H1 (cell line): ENCODE data around the gene TMEM125. TPM values are rescaled to one million over a fixed set of nuclear protein-coding genes. Genes with fewer than 3 reads are reported as not detected.

Source experiments
- CHD7 ChIP-seq: fragments of 300-600 bp; sonication (generic); IDR thresholded peaks from 2 replicates; pipeline ENCODE4 v1.7.1; 2012; ENCODE audit warnings: low read length, moderate library complexity, mild to moderate bottlenecking, inconsistent platforms; ENCODE audit not compliant: insufficient replicate concordance
- CTBP2 ChIP-seq: IDR thresholded peaks from 2 replicates; pipeline ENCODE4 v1.7.0; 2011; ENCODE audit warnings: borderline replicate concordance, mild to moderate bottlenecking, moderate library complexity, mixed read lengths, low read length; ENCODE audit not compliant: insufficient read depth, insufficient read length
- HDAC6 ChIP-seq: IDR thresholded peaks from one replicate; pipeline ENCODE4 v1.7.1; 2012; ENCODE audit warnings: low read depth, mild to moderate bottlenecking, inconsistent platforms, low read length, moderate library complexity
- YY1 ChIP-seq: IDR thresholded peaks from 2 replicates; pipeline ENCODE4 v1.6.1; 2011; ENCODE audit warnings: low read depth, mild to moderate bottlenecking, low read length
- polyA plus RNA-seq, 7 experiments: library from polyadenylated mRNA; depleted of rRNA in 3 of 7; stranded (reverse) in 5 of 7; unstranded in 2 of 7; fragments of >200 nt in 5 of 7; fragments of 200-250 nt in 2 of 7; gene quantifications; 1 replicate in 5 of 7; 2 replicates in 1 of 7; 4 replicates in 1 of 7; pipeline versions ENCODE4 v1.2.1 to v1.2.3, GENCODE V29; 2011 to 2013; ENCODE audit warnings: missing spikeins in 2 of 7, mixed read lengths in 2 of 7
- total RNA-seq: library from RNA; stranded (reverse); fragmentation: NEBNext Ultra II Directional; extraction: Animal tissue kit (Norgen Biotek cat#: 25700); gene quantifications from 2 replicates; pipeline ENCODE4 v1.2.1, GENCODE V29; 2021

TMEM125 gene
- total and polyA plus RNA-seq, 2 of the 8 experiments (the other 6 are each of a cell fraction or from before 2014, with no cell fraction given), result 26.5 to 46.7 TPM

GRCh38 chr1:43284065-43284464, 14.3 kb downstream of the TMEM125 start (continued):
- TF ChIP-seq CHD7, result no peak
- TF ChIP-seq HDAC6, result no peak
- TF ChIP-seq YY1, result no peak
- TF ChIP-seq CTBP2, result no peak
